H1 (cell line): ENCODE measurements around the gene ZDHHC24. TPM values are rescaled to one million over a fixed set of nuclear protein-coding genes. Genes with fewer than 3 reads are reported as not detected.

Source experiments
- CTCF ChIA-PET: fragments of 300-600 bp; sonication (Branson Sonifier 250); formaldehyde crosslinking; loops from one replicate; lab custom pipeline; 2021; ENCODE audit not compliant: partially characterized antibody; lab: Charles Lee
- POLR2A ChIA-PET: fragments of 300-600 bp; sonication (Branson Sonifier 250); formaldehyde crosslinking; loops from one replicate; lab custom pipeline; 2021; ENCODE audit warnings: inconsistent platforms; ENCODE audit not compliant: partially characterized antibody; lab: Charles Lee
- DNase-seq, 2 experiments: peaks; one replicate each; pipeline versions ENCODE4 v3.0.0 to v3.0.0-alpha.2; 2010 to 2022; ENCODE audit warnings: low spot score in 2 of 2, low read depth in 1 of 2, mixed read lengths in 1 of 2
- FAIRE-seq: peaks from 2 replicates; lab custom pipeline; 2011; peaks lifted over from hg19 to GRCh38; lab: Jason Lieb, UNC
- H2AFZ ChIP-seq: 2 replicates; pipeline ENCODE4 v1.8.1; 2012; ENCODE audit warnings: low read length, inconsistent platforms
- H2AK5ac ChIP-seq: 2 replicates; pipeline ENCODE4 v1.6.1; 2013; ENCODE audit warnings: low read depth, low read length
- H2BK120ac ChIP-seq: replicated peaks from 2 replicates; pipeline ENCODE3; 2013; ENCODE audit warnings: low read depth, low read length, inconsistent platforms
- H2BK12ac ChIP-seq: 2 replicates; pipeline ENCODE4 v1.6.1; 2013; ENCODE audit warnings: low read depth, low read length
- H2BK15ac ChIP-seq: 2 replicates; pipeline ENCODE4 v1.6.1; 2013; ENCODE audit warnings: low read length
- H2BK20ac ChIP-seq: 2 replicates; pipeline ENCODE4 v1.6.1; 2013; ENCODE audit warnings: low read length
- H2BK5ac ChIP-seq: 2 replicates; pipeline ENCODE4 v1.6.1; 2013; ENCODE audit warnings: low read depth, low read length
- H3K14ac ChIP-seq: 2 replicates; pipeline ENCODE4 v1.6.1; 2013; ENCODE audit warnings: inconsistent platforms; ENCODE audit not compliant: insufficient read length
- H3K18ac ChIP-seq: 2 replicates; pipeline ENCODE4 v1.6.1; 2013; ENCODE audit warnings: low read length; ENCODE audit errors: extremely low read depth
- H3K23ac ChIP-seq: 2 replicates; pipeline ENCODE4 v1.6.1; 2013; ENCODE audit warnings: inconsistent platforms; ENCODE audit not compliant: insufficient read length
- H3K23me2 ChIP-seq: 2 replicates; pipeline ENCODE4 v1.6.1; 2013; ENCODE audit warnings: low read depth, low read length
- H3K27ac ChIP-seq: 2 replicates; pipeline ENCODE4 v1.6.1; 2011; ENCODE audit warnings: low read depth, low read length, inconsistent platforms
- H3K27me3 ChIP-seq, 4 experiments: replicated peaks in 1 of 4; 1 replicate in 1 of 4; 2 replicates in 3 of 4; pipeline versions ENCODE4 v1.6.1 to v1.8.1; 2011 to 2013; ENCODE audit warnings: low read length in 3 of 4, mild to moderate bottlenecking in 3 of 4, inconsistent platforms in 2 of 4, mixed read lengths in 2 of 4, moderate library complexity in 1 of 4; ENCODE audit not compliant: control insufficient read depth in 3 of 4, insufficient read depth in 3 of 4; ENCODE audit errors: extremely low read depth in 1 of 4
- H3K36me3 ChIP-seq, 4 experiments: 2 replicates each; pipeline versions ENCODE4 v1.6.1 to v1.8.1; 2011 to 2013; ENCODE audit warnings: mild to moderate bottlenecking in 4 of 4, low read length in 3 of 4, moderate library complexity in 2 of 4, control low read depth in 1 of 4, inconsistent platforms in 1 of 4; ENCODE audit not compliant: insufficient read depth in 4 of 4, control insufficient read depth in 2 of 4
- H3K4ac ChIP-seq: replicated peaks from 2 replicates; pipeline ENCODE3; 2013; ENCODE audit warnings: low read length, low read depth, mixed read lengths, inconsistent platforms; ENCODE audit not compliant: insufficient read length
- H3K4me1 ChIP-seq, 4 experiments: replicated peaks in 1 of 4; 1 replicate in 1 of 4; 2 replicates in 3 of 4; pipeline versions ENCODE4 v1.6.1 to v1.8.1; 2011 to 2013; ENCODE audit warnings: low read length in 3 of 4, inconsistent platforms in 2 of 4, mixed read lengths in 1 of 4; ENCODE audit not compliant: insufficient read depth in 4 of 4, control insufficient read depth in 3 of 4
- H3K4me2 ChIP-seq, 2 experiments: 2 replicates each; pipeline versions ENCODE4 v1.6.1 to v1.8.1; 2011 to 2013; ENCODE audit warnings: low read depth in 2 of 2, low read length in 2 of 2, control low read depth in 1 of 2, inconsistent platforms in 1 of 2, mild to moderate bottlenecking in 1 of 2; ENCODE audit not compliant: insufficient read depth in 1 of 2
- H3K4me3 ChIP-seq, 4 experiments: fragments of 200-600, 300-600 bp in 1 of 4; sonication (generic), shearing (Covaris generic), sonication (Bioruptor Twin) in 1 of 4; 2 replicates each; pipeline versions ENCODE4 v1.5.1 to v1.8.1; 2011 to 2016; ENCODE audit warnings: low read length in 4 of 4, low read depth in 3 of 4, control low read depth in 2 of 4, inconsistent platforms in 2 of 4, mild to moderate bottlenecking in 2 of 4, mixed read lengths in 1 of 4, moderate library complexity in 1 of 4; ENCODE audit not compliant: insufficient read depth in 2 of 4; ENCODE audit errors: extremely low read depth in 1 of 4
- H3K56ac ChIP-seq: replicated peaks from 2 replicates; pipeline ENCODE3; 2013; ENCODE audit warnings: low read depth, mild to moderate bottlenecking, mixed read lengths, low read length, inconsistent platforms; ENCODE audit not compliant: insufficient read length
- H3K79me1 ChIP-seq: 2 replicates; pipeline ENCODE4 v1.6.1; 2013; ENCODE audit warnings: low read depth, low read length, control low read depth
- H3K79me2 ChIP-seq, 2 experiments: 2 replicates each; pipeline versions ENCODE4 v1.6.1 to v1.8.1; 2012 to 2013; ENCODE audit warnings: low read length in 2 of 2, mild to moderate bottlenecking in 2 of 2, inconsistent platforms in 1 of 2; ENCODE audit not compliant: insufficient read depth in 2 of 2, control insufficient read depth in 1 of 2
- H3K9ac ChIP-seq, 4 experiments: replicated peaks in 1 of 4; 1 replicate in 1 of 4; 2 replicates in 3 of 4; pipeline versions ENCODE4 v1.6.1 to v1.8.1; 2011 to 2013; ENCODE audit warnings: low read depth in 3 of 4, low read length in 3 of 4, control low read depth in 2 of 4, mild to moderate bottlenecking in 2 of 4, moderate library complexity in 2 of 4, inconsistent platforms in 1 of 4; ENCODE audit errors: extremely low read depth in 1 of 4
- H3K9me3 ChIP-seq, 2 experiments: 2 replicates each; pipeline versions ENCODE4 v1.6.1 to v1.8.1; 2012 to 2013; ENCODE audit warnings: mild to moderate bottlenecking in 2 of 2, moderate library complexity in 2 of 2, control low read depth in 1 of 2, inconsistent platforms in 1 of 2, low read depth in 1 of 2, low read length in 1 of 2, mixed read lengths in 1 of 2; ENCODE audit not compliant: insufficient read depth in 2 of 2
- H4K20me1 ChIP-seq, 2 experiments: replicated peaks in 1 of 2; 2 replicates each; pipeline versions ENCODE3 to v1.8.1; 2011 to 2013; ENCODE audit warnings: inconsistent platforms in 2 of 2, low read length in 2 of 2, mild to moderate bottlenecking in 1 of 2; ENCODE audit not compliant: insufficient read depth in 2 of 2, control insufficient read depth in 1 of 2
- H4K5ac ChIP-seq: 2 replicates; pipeline ENCODE4 v1.6.1; 2013; ENCODE audit warnings: low read length, low read depth, mixed read lengths, inconsistent platforms; ENCODE audit not compliant: insufficient read length
- H4K8ac ChIP-seq: 2 replicates; pipeline ENCODE4 v1.8.0; 2013; ENCODE audit warnings: mild to moderate bottlenecking, moderate library complexity, low read length, inconsistent platforms; ENCODE audit not compliant: insufficient read depth; ENCODE audit errors: extremely low read depth
- H4K91ac ChIP-seq: replicated peaks from 2 replicates; pipeline ENCODE3; 2013; ENCODE audit warnings: low read length, mixed read lengths, inconsistent platforms; ENCODE audit not compliant: insufficient read length
- BRCA1 ChIP-seq: IDR thresholded peaks from 2 replicates; pipeline ENCODE4 v1.6.1; 2012; ENCODE audit warnings: low read depth, low read length, improper control_type of control experiment
- CTBP2 ChIP-seq: IDR thresholded peaks from 2 replicates; pipeline ENCODE4 v1.7.0; 2011; ENCODE audit warnings: borderline replicate concordance, mild to moderate bottlenecking, moderate library complexity, mixed read lengths, low read length; ENCODE audit not compliant: insufficient read depth, insufficient read length
- CTCF ChIP-seq, 3 experiments: IDR thresholded peaks; 1 replicate in 2 of 3; 2 replicates in 1 of 3; pipeline versions ENCODE4 v1.5.1 to v1.6.1; 2011; ENCODE audit warnings: low read length in 3 of 3, mild to moderate bottlenecking in 3 of 3, inconsistent platforms in 2 of 3, low read depth in 1 of 3, moderate library complexity in 1 of 3; ENCODE audit not compliant: insufficient read depth in 1 of 3; ENCODE audit errors: control extremely low read depth in 1 of 3
- FOSL1 ChIP-seq: IDR thresholded peaks from 2 replicates; pipeline ENCODE4 v1.6.1; 2011; ENCODE audit warnings: mild to moderate bottlenecking, low read depth, low read length, moderate library complexity; ENCODE audit not compliant: insufficient read depth
- GTF2F1 ChIP-seq: IDR thresholded peaks from 2 replicates; pipeline ENCODE4 v1.6.1; 2012; ENCODE audit warnings: low read depth, low read length, improper control_type of control experiment, borderline replicate concordance
- MAFK ChIP-seq: IDR thresholded peaks from 2 replicates; pipeline ENCODE4 v1.6.1; 2012; ENCODE audit warnings: low read depth, mild to moderate bottlenecking, improper control_type of control experiment, low read length
- NANOG ChIP-seq: IDR thresholded peaks from 2 replicates; pipeline ENCODE4 v1.6.1; 2011; ENCODE audit warnings: low read length, low read depth, mild to moderate bottlenecking, inconsistent platforms; ENCODE audit not compliant: insufficient read depth, poor library complexity, severe bottlenecking
- POLR2A ChIP-seq, 2 experiments: IDR thresholded peaks; 1 replicate in 1 of 2; 2 replicates in 1 of 2; pipeline ENCODE4 v1.6.1; 2011; ENCODE audit warnings: low read depth in 2 of 2, low read length in 2 of 2, mild to moderate bottlenecking in 2 of 2; ENCODE audit errors: control extremely low read depth in 1 of 2
- RBBP5 ChIP-seq: IDR thresholded peaks from 2 replicates; pipeline ENCODE4 v1.7.1; 2012; ENCODE audit warnings: low read depth, mild to moderate bottlenecking, inconsistent platforms, low read length, moderate library complexity, borderline replicate concordance
- SP1 ChIP-seq: IDR thresholded peaks from 2 replicates; pipeline ENCODE4 v1.6.1; 2011; ENCODE audit warnings: low read depth, low read length
- SP2 ChIP-seq: IDR thresholded peaks from 2 replicates; pipeline ENCODE4 v1.6.1; 2012; ENCODE audit warnings: mild to moderate bottlenecking, low read length, inconsistent platforms
- WGBS, 2 experiments: shearing (Covaris generic) in 1 of 2; methylation state at CpG; one replicate each; pipeline versions ENCODE4 v1.1.6 to v1.1.7; 2013 to 2015; ENCODE audit warnings: low lambda C conversion rate in 2 of 2, mixed read lengths in 2 of 2, inconsistent platforms in 1 of 2, low coverage in 1 of 2, missing lambda C conversion rate in 1 of 2; ENCODE audit not compliant: insufficient replicate concordance in 2 of 2, insufficient coverage in 1 of 2, insufficient read length in 1 of 2; ENCODE audit errors: extremely low coverage in 1 of 2, missing lambda C conversion rate in 1 of 2; 5-methylcytosine and 5-hydroxymethylcytosine counted together
- polyA plus RNA-seq, 7 experiments: library from polyadenylated mRNA; depleted of rRNA in 3 of 7; stranded (reverse) in 5 of 7; unstranded in 2 of 7; fragments of >200 nt in 5 of 7; fragments of 200-250 nt in 2 of 7; gene quantifications; 1 replicate in 5 of 7; 2 replicates in 1 of 7; 4 replicates in 1 of 7; pipeline versions ENCODE4 v1.2.1 to v1.2.3, GENCODE V29; 2011 to 2013; ENCODE audit warnings: missing spikeins in 2 of 7, mixed read lengths in 2 of 7
- total RNA-seq: library from RNA; stranded (reverse); fragmentation: NEBNext Ultra II Directional; extraction: Animal tissue kit (Norgen Biotek cat#: 25700); gene quantifications from 2 replicates; pipeline ENCODE4 v1.2.1, GENCODE V29; 2021

ZDHHC24 gene
- total and polyA plus RNA-seq, 2 of the 8 experiments (the other 6 are each of a cell fraction or from before 2014, with no cell fraction given): 8.4 to 9.7 TPM

GRCh38 chr11:66591175-66591574 is 45.3 kb upstream of the ZDHHC24 start:
- no peak overlapping the region for H3K14ac ChIP-seq
- H2AFZ ChIP-seq: no peak overlapping the region
- peaks cover 0 to 5% of the 10 kb centered on the region in 2 experiments; a peak in 2 of 4 replicates for H3K79me2 ChIP-seq
- H2BK20ac ChIP-seq: no peak overlapping the region
- no peak overlapping the region for H2BK5ac ChIP-seq
- no peak overlapping the region for H3K23ac ChIP-seq
- H4K5ac ChIP-seq: no peak overlapping the region
- peaks cover 0 to 11% (median 7%) of the 10 kb centered on the region in 4 experiments; a peak in 6 of 7 replicates for H3K4me1 ChIP-seq
- WGBS, 2 experiments: 92% methylated on average over 2 of the region's 2 CpGs; no CpG with 5 or more reads in 1 of the 2 experiments
- H4K20me1 ChIP-seq: no peaks in the 10 kb centered on the region
- no peak overlapping the region for H4K8ac ChIP-seq
- no peak overlapping the region for H3K4ac ChIP-seq
- H3K79me1 ChIP-seq: peaks cover 2% of the 10 kb centered on the region
- H4K91ac ChIP-seq: no peak overlapping the region
- H2AK5ac ChIP-seq: no peak overlapping the region
- no peak overlapping the region for H2BK12ac ChIP-seq
- no peak overlapping the region for H3K4me3 ChIP-seq
- H3K9ac ChIP-seq: no peak overlapping the region
- CTCF ChIA-PET: interaction anchor here (0.6 to 3.5 kb wide), 13 partner anchors 8 to 100 kb away, joined by 3 to 43 read pairs (median 7); partner anchors contain the start of gene CTSF
- H3K9me3 ChIP-seq: peaks cover 13 to 25% of the 10 kb centered on the region in 2 experiments
- no peak overlapping the region for H3K18ac ChIP-seq
- H3K56ac ChIP-seq: no peak overlapping the region
- DNase-seq (no peak), FAIRE-seq (no peak)
- no peak overlapping the region for H2BK15ac ChIP-seq
- H3K4me2 ChIP-seq: no peak overlapping the region
- no peak overlapping the region for H2BK120ac ChIP-seq
- POLR2A ChIA-PET: interaction anchor here (1.2 to 65.3 kb wide), 6 partner anchors 7 to 51 kb away, joined by 4 to 2165 read pairs (median 6); partner anchors contain the start of genes ACTN3, RBM14, RBM4 and ZDHHC24
- no peaks in the 10 kb centered on the region; a peak in 1 of 8 replicates for H3K36me3 ChIP-seq
- H3K27ac ChIP-seq: no peak overlapping the region
- peaks cover 9% of the 10 kb centered on the region for H3K23me2 ChIP-seq
- H3K27me3 ChIP-seq: peaks cover 0 to 10% (median 4%) of the 10 kb centered on the region in 4 experiments; a peak in 3 of 7 replicates
- TF ChIP-seq CTBP2 (no peak), POLR2A (IDR thresholded peaks at IDR 0.05; ENCODE audit: control extremely low read depth in 1 of 2, low read depth in 2 of 2, low read length in 2 of 2) (no peak), MAFK (no peak), NANOG (no peak), RBBP5 (no peak), CTCF (IDR thresholded peaks at IDR 0.05; ENCODE audit: control extremely low read depth in 1 of 3, insufficient read depth in 1 of 3, low read depth in 1 of 3, low read length in 3 of 3) (no peak), SP1 (no peak), GTF2F1 (no peak), FOSL1 (no peak), SP2 (no peak), BRCA1 (no peak)
